Smooth muscle cell of the brain vasculature (primary cell): Measurements from ENCODE around the gene PDGFRB.

Source experiments
- DNase-seq: peaks from one replicate; pipeline ENCODE4 v3.0.0-alpha.2; 2012; ENCODE audit warnings: low read depth, low spot score

Gene PDGFRB

DNA sequence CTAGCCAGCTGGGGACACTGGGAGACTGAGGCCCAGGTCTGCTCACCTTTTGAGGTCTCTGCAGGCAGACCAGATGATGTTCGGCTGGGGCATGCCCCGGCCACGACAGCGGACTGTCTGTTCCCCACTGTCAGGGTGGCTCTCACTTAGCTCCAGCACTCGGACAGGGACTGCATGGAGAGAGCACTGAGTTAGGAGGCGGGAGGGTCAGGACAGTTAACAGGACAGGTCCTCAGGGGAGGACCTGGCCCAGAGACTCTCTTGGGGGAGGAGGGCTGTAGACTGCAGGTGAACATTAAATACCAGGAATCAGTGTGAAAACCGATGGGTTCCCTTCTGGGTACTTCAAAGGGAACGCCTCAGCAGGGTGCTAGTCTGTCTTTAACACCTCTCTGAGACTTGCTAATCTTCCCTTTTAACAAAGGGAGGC lies 25.1 kb downstream of the PDGFRB start:
- DNase-seq, result no peak

DNA sequence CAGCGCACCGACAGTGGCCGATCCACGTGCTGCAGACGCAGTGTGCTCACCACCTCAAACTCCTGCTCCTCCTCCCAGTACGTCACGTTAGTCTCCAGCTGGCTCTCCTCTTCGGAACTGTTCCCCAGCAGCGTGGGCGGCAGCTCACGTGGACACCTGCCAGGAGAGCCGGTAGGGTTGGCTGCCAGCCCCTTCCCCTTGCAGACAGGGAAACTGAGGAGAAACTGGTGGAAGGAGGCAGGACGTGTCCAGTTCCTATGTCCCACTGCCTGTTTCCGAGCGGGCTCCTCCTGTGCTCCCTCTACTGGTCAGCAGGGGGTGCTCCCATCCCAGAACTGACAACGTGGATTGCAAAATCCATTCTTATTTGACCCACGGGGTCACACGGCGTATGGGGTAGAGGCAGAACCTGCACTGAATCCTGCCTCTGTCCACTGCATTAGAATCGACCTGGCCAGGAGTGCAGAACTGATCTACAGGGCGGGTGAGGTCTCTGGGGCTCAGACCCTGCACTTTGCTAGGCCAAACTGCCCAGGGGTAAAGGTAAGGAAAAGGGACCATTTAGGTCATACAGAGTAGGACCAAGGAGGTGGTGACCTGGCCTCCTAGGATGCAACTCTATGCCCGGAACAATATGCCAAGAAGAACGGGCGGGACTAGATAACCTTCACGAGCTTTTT lies 25.7 kb downstream of the PDGFRB start:
- DNase-seq, result no peak

DNA sequence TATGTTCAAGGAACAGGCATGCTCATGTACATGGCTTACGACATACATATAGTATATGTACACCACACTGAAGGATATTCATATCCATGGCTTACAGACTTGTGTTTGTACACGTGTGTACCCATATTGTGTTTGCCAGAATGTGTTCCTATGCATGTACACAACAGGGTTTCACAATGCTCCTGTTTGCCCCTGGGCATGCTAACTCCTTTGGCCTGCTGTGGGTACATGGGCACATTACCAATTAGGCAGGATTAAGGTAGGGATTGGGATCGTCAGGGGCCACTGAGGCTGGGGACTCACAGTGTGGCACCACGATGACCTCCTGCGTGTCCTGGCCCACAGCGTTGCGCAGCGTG lies 26.2 kb downstream of the PDGFRB start:
- no peak for DNase-seq

DNA sequence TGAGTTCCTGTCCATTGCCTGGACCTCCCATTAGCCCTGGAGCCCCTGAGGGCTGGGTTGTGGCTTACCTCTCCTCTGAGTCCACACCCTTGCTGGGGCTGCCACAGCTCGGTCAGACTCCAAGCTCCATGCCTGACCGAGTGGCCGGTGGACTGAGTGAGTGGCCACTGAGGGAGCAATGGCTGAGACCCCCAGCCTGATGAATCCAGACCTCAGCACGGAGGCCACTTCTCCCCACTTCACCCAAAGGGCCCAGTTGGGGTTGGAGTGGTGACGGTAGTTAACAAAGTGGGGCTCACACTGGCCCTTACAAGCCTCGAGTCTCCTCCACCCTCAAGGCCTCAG lies 28.8 kb downstream of the PDGFRB start:
- no peak for DNase-seq

DNA sequence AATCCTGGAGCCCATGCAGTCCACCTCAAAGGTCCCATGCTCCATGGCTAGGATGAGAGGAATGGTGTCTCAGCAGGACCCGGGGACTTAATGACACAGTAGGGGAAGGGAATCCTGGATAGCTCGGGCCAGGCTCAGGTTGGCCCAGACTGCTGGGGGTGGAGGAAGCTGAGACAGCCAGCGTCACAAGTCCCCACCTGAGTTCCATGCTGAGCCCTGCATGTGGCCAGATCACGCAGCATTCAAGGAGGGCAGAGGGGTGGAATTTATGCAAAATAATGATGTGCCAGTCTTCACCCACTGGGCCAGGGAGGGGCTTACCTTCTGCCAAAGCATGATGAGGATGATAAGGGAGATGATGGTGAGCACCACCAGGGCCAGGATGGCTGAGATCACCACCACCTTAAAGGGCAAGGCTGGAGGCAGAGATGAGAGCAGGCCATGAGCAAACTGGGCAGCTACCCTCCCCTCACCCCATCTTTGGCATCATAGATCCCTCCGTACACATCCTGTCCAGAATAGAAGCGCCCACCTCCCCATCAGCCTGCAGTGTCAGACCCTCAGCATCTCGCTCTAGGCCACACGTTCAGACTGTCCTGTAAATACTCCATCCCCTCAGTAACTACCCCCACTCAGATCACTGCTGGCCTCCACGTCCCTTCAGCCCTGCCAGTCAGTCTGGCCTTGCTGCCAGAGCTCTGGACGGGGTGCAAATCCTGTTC lies 29.3 kb downstream of the PDGFRB start:
- DNase-seq, result no peak

DNA sequence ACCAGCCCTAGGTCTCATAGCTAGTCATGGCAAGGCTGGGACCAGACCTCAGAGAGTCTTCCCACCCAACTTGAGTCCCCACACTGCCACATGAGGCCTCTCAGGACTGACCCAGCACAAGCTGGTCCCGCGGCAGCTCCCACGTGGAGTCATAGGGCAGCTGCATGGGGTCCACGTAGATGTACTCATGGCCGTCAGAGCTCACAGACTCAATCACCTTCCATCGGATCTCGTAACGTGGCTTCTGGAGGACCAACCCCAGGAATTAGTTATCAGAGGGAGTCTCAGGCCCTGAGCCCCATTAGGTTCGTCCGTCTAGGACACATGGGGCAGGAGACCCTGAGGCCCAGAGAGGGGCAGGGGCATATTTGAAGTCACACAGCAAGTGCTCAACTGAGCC lies 30.3 kb downstream of the PDGFRB start:
- no peak for DNase-seq

DNA sequence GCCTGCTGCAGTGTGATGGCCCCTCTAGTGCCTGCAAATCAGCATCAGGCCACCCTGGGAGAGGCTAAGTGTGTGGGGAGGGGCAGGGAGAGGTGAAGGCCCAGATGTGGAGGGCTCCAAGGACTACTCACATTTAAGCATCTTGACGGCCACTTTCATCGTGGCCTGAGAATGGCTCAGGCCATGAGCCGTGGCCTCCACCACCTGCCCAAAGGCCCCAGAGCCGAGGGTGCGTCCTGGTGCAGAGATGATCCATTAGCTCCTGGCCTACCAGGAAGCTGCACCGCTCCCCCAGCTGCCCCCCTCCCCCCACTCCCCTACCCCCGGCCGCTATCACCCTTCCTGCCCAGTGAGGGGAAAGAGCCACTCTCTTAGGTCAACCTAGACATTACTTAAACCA lies 31.0 kb downstream of the PDGFRB start:
- no peak for DNase-seq

DNA sequence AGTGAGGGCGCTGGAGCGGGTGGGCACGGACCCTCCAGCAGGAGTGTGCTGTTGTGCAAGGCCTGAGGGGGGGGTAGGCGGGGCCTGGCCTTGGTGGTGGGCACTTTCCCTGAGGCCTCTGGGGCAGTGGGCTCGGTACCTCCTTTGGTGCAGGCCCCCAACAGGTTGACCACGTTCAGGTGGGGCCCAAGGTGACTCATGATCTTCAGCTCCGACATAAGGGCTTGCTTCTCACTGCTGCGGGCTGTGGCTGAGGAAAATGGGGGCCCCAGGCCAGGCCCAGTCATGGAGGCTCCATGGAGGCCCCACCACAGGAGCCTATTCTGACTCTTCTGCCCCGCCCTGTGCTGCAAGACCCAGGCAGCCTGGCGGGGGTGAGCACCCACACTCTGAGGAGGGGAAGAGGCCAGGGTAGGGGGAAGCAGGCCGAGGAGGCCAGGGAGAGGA lies 31.5 kb downstream of the PDGFRB start:
- no peak for DNase-seq

DNA sequence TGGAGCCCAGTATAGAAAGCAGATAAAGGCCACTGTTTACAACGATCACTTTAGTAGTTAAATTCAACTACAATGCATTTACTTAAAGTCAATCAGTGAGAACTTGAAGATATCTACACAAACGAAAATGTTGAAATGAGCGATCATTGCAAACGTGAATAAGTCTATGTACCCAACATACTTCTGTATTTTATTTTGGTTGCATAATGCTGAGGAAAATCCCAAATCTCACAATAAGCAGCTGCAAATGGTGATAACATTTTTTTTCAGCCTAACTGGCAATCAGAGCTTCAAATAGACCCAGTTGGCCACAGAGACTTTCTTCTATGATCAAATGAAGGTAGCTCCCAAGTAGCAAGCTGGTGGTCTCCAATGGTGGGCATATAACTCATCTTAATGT lies 32.1 kb downstream of the PDGFRB start:
- no peak for DNase-seq

DNA sequence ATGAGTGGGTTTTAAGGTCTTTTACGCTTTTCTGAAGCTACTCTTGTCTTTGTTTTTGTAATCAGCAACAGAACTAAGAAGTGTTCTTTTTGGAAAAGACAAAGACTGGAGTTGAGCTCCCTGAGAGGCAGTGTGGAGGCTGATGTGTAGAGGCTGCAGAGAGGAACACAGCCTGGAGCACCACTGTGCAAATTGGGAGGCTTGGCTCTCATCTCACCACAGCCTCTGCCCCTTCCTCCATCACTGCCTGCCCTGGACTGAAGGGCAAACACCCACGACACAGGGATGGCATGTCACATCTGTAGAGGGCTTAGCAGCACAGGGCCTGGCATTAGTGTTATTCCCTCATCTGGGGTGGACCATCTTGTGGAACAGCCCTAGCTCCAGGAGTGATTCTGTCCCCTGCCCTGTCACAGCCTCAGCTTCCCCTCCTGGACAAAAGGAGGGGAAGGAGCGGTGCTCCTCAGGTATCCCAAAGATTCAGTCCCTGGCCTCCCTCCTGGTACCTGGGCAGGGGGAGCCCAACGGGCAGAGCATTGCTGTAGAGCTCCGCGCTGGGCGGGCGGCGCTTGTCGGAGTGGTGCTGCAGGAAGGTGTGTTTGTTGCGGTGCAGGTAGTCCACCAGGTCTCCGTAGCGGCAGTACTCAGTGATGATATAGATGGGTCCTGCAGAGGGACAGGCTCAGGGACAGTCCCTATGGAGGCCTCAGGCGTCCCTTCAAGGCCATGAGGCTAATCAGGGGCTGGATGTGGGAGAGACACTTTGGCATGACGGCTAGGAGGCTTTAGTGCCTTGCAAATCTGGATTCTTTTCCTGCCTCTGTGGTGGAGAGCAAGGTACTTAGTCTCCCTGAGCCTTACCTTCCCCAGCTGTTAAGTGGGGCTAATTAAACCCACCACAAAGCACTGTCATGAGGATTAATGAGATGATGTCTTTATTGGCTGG lies 32.8 kb downstream of the PDGFRB start:
- no peak for DNase-seq

DNA sequence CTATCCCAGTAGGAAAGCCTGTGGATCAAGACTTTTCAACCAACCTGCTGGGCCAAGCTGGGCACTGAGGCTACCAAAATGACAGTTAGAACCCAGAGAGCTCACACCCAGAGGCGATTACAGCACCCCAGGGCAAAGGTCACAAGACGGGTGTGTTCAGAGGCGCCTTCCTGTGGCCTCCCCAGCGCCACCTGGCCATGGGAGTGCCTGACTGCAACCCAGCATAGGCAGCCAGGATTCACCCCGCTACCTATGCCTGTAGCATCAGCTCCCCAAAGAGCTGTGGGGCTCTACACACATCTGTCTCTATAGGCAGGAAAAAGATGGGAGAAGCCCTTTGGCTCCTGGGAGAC lies 33.5 kb downstream of the PDGFRB start:
- DNase-seq, result no peak

DNA sequence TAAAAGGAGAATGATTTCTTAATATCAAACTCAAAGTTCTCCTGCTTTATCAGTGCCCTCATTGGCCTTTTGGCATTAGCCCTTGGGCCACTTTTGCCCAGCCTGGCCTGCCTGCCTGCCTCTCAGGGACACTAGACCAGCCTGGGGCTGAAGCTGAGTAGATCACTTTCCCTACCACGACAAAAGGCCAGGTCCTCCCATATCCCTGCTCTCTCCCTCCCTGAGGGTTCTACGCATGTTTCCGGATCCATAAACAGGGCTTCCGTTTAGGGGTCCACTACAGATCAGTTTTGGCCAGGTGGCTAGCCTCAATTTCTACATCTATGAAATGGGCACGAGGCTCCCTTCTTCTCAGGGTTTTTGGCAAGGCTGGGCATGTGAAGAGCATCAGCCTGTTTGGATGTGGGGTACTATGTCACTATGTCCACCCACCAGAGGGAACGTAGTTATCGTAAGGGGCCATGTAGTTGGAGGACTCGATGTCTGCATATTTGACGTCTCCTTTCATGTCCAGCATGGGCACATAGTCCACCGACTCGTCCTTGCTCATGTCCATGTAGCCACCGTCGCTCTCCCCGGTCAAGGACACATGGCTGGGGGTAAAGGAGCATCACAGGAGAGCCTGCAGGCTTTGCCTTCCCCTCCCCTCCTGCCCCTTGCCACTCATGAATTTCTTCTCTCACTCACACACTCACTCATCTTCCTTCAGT lies 34.0 kb downstream of the PDGFRB start:
- DNase-seq, result no peak

DNA sequence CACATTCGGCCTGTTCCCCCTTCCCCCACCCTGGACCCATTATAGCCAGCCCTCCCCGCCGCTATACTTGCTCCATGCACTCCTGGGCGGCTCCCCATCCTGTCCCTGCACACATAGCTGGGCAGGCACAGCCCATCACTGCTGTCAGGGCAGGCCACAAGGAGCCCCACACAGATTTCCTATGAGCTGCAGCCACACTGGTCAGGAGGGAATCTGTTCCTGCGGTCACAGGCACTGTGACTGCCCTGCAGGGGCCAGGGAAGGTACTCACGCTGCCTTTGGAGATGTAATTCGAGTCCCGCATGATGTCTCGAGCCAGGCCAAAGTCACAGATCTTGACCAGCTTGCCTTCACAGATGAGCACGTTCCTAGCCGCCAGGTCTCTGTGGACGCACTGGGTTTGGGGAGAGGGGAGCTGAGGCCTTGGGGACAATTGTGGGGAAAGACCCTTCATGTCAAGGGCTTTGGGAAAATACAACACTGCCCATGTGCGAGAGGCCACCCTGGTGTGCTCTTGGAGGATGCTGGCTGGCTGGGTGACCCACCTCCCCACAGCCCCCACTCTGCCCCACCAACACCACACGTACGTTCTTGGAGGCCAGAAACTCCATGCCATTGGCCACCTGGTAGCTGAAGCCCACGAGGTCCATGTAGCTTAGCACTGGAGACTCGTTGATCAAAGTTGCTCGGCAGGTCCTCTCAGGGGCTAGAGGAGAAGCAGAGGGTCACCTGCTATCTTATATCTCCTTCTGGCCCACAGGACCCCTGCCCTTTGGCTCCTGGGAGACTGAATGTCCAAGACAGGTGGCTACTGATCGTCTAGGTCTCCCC lies 34.8 kb downstream of the PDGFRB start:
- DNase-seq, result no peak

DNA sequence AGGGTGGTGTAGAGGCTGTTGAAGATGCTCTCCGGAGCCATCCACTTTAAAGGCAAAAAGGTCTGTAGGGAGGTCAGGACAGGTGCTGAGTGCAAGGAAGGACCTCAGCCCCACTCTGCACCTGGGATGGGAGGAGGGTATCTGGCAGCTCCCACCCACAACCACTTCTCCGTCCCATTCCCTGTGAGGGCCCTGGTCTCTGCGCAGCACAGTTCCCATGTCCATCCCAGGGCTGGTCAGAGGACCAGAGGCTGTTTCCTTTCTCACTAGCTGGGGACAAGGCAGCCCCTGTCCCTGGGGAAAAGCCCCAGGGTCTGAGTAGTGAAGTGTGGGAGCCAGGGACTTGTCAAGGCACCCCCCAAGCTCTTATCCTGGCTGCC lies 35.6 kb downstream of the PDGFRB start:
- no peak for DNase-seq

DNA sequence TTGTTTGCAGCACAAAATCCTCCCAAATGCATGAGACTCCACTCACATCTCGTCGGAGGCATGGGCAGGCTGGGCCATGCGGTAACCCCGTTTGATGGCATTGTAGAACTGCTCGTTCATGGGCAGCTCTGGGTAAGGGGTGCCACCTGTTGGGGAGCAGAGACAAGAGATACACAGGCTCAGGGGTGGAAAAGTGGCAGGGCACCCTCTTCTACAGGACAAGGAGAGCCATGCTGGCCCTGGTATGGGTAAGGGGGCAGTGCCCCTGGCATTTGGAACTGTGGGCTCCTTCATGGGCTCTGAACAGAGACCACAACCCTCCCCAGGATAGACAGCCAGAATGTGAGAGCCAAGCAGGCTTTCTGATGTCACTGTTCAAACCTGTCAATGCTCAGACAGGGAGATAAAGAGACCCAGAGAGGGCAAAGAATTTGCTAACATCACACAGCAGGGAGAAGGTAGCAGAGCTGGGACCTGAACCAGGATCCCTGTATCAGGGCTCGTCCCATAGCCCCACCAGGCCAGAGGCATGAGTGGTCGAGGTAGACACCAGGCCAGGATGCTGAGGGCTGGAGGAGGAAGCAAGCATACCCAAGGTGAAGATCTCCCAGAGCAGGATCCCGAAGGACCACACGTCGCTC lies 36.1 kb downstream of the PDGFRB start:
- DNase-seq, result no peak

DNA sequence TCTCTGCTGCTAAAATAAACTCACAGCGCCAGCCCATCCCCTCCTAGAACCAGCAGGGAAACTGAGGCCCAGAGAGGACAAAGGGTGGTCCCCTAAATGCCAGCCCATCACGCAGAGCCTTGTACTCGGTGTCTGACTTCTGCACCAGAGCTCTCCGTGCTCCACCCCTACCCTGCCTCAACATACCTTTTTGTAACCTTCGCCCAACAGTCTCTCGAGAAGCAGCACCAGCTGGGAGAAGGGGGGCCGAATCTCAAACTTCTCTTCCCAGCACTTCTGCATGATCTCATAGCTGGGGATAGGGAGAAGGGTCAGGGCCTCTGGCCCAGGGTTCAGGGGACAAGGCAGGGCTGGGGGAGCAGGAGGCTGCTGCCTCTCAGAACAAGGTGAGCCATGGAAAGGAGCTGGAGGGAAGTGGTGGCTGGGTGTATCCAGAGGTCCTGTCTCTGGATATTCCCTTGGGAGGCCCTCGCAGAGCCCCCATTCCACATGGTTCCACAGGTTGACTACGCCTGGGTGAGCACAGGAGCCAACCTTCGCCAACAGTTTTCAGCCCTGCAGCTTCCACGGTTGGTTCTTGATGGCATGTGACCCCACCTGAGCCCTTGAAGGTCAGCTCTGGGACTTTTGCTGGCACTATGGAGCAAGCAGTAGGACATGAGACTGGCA lies 37.0 kb downstream of the PDGFRB start:
- no peak for DNase-seq

DNA sequence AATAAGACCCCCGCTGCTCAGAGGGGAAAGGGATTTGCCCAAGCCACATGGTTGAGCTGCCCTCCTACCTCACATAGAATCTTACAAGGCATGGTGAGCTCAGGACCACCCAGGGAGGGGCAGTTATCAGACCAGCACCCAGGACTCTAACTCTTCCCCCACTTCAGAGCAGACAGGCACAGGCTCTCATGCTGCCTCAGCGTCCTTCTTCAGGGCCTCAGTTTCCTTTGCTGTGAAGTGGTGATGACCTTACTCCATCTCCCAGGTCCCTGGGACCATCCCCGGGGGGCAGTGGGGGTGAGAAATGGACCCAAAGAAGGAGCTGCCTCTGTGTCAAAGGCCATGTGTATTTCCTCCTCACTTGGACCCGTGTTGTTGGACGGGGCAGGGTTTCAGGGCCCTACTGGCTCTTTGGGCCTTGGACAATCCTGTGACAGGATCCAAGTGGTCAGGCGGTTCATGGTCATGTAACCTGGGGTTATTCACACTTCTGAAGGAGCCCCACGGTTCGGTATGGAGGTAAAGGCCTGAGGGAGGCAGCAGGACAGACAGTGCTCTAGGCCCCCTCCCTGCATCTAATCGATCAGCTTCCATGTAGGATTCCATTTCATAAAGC lies 37.6 kb downstream of the PDGFRB start:
- no peak for DNase-seq

DNA sequence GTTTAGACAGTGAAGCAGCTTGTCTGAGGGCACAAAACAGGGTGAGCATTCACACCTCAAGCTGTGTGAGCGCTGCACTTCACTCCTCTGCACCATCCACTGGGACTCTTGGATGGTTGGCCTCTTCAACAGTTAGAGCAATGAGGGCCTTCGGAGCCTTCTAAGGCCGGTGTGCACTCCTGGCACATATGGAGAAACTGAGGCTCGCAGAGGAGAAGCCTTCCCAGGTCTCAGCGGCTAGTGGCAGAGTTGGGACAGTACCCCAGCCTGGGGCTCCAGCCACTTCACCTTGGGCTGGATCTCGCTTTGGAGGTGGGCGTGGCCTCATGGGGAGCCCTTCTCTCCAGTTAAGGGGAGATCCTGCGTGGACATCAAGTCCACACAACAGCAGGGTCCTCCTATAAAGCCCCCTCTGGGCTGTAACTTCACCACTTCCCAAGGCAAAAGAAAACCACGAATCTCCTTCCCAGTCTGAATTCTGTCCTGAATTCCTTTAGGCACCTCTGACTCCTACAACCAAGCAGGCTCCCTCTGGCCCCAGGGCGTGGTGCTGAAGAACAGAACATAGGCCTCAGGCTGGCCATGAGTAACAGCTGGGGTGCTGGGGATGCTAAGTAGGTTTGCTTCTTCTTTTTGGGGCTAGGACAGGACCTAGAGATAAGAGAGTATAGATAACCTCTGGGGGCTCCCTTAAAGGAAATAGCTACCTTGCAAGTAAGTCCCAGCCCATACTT lies 38.8 kb downstream of the PDGFRB start:
- DNase-seq, result no peak
